Small intestine (tissue), 7 donors: ENCODE data around the gene STX17. TPM values are rescaled to one million over a fixed set of nuclear protein-coding genes. Genes with fewer than 3 reads are reported as not detected.

Experiments
- DNase-seq, 2 donors: peaks; one replicate each; pipeline versions ENCODE4 v3.0.0 to v3.0.0-alpha.2; 2013
- FAIRE-seq: peaks from 2 replicates; lab custom pipeline; 2012; peaks lifted over from hg19 to GRCh38; lab: Jason Lieb, UNC
- H3K27ac ChIP-seq, 3 donors: one replicate each; pipeline ENCODE4 v1.5.1; 2013; ENCODE audit warnings: low read length in 2 of 3, mild to moderate bottlenecking in 2 of 3, control low read depth in 1 of 3, inconsistent platforms in 1 of 3, low read depth in 1 of 3, moderate library complexity in 1 of 3
- H3K27me3 ChIP-seq, 3 donors: one replicate each; pipeline ENCODE4 v1.6.1; 2013; ENCODE audit warnings: low read length in 3 of 3, inconsistent platforms in 1 of 3; ENCODE audit not compliant: control insufficient read depth in 3 of 3, insufficient read depth in 3 of 3
- H3K36me3 ChIP-seq, 3 donors: one replicate each; pipeline ENCODE4 v1.6.1; 2013; ENCODE audit warnings: low read length in 3 of 3, inconsistent platforms in 1 of 3, low read depth in 1 of 3, mild to moderate bottlenecking in 1 of 3, moderate library complexity in 1 of 3; ENCODE audit not compliant: control insufficient read depth in 3 of 3, insufficient read depth in 2 of 3
- H3K4me1 ChIP-seq, 3 donors: one replicate each; pipeline ENCODE4 v1.6.1; 2013; ENCODE audit warnings: low read length in 2 of 3, inconsistent platforms in 1 of 3, low read depth in 1 of 3, mild to moderate bottlenecking in 1 of 3, moderate library complexity in 1 of 3; ENCODE audit not compliant: control insufficient read depth in 3 of 3, insufficient read depth in 2 of 3
- H3K4me3 ChIP-seq, 3 donors: one replicate each; pipeline ENCODE4 v1.5.1; 2013; ENCODE audit warnings: low read length in 3 of 3, control low read depth in 1 of 3, inconsistent platforms in 1 of 3, low read depth in 1 of 3, mild to moderate bottlenecking in 1 of 3, moderate library complexity in 1 of 3
- H3K9me3 ChIP-seq, 2 donors: one replicate each; pipeline ENCODE4 v1.6.1; 2013; ENCODE audit warnings: low read depth in 1 of 2, low read length in 1 of 2; ENCODE audit not compliant: control insufficient read depth in 2 of 2, insufficient read depth in 1 of 2
- WGBS, 3 donors: extraction: QIAGEN DNeasy Blood & Tissue Kit; methylation state at CpG; one replicate each; pipeline ENCODE4 v1.1.7; 2013; 5-methylcytosine and 5-hydroxymethylcytosine counted together
- polyA plus RNA-seq, 4 donors: library from polyadenylated mRNA; stranded (reverse) in 3 of 4; unstranded in 1 of 4; fragments of 200-250 nt in 3 of 4; fragments of 120-200 nt in 1 of 4; gene quantifications; one replicate each; pipeline versions ENCODE4 v1.2.1 to v1.2.3, GENCODE V29; 2013
- donor health status: healthy with polysubstance abuse.
- donor health status: control.
- donor health status: control.
- donor health status: Bipolar disorder and iron deficiency.
- donor health status: healthy.

The STX17 gene
- polyA plus RNA-seq, 4 donors: 7.2 to 33.4 (median 8.5) TPM

DNA sequence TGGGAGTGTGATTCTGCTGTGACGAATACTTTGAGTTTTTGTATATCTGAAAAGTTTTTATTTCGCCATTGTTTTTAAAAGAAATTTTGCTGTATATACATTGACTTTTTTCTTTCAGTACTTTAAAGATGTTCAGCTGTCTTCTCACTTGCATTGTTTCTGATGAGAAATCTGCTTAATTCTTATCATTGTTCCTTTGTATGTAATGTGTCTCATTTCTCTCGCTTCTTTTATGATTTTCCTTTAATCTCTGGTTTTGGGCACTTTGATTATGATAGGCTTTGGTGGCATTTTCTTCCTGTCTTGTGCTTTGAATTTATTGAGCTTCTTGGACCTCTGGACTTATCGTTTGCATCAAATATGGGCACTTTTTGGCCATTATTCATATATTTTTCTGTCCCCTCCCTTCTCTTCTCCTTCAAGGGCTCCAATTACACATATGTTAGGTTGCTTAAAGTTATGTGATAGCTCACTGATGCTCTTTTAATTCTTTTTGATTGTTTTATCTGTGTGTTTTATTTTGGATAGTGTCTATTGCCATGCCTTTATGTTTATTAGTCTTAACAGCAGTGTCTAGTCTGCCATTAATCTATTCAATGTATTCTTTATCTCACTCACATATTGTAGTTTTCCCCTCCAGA is 30.6 kb downstream of the STX17 start:
- FAIRE-seq (no peak), DNase-seq (no peak)
- no peak overlapping the region for H3K27ac ChIP-seq
- H3K27me3 ChIP-seq: no peaks in the 10 kb centered on the region
- H3K4me3 ChIP-seq: no peak overlapping the region
- WGBS, 3 donors: 95 to 98% (median 97%) methylated on average over 4 of the region's 4 CpGs
- H3K9me3 ChIP-seq: peaks cover 0 to 4% of the 10 kb centered on the region in 2 donors
- peaks cover 0 to 9% (median 0%) of the 10 kb centered on the region in 3 donors for H3K36me3 ChIP-seq
- no peaks in the 10 kb centered on the region for H3K4me1 ChIP-seq

DNA sequence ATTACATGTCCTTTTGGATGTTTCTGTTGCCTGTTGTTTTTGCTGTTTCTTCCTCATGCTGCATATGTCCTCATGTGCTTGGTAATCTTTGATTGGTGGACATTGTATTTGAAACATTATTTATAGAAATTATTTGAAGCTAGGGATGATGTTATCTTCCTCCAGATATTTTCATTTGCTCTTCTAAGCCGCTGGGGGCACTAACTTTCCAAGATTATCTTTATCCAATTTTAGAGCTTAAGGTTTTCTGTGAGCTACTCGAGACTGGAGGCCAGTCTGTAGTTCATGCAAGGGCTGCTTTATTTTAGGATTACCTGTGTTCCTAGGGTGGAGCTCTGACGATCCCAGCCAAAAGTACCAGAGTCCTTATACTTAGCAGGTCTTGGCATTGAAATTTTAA is 40.9 kb downstream of the STX17 start:
- 75 to 86% (median 80%) methylated on average over 3 of the region's 3 CpGs for WGBS, 3 donors
- Histone ChIP-seq H3K9me3 (no peaks in the 10 kb centered on the region), H3K4me1 (no peaks in the 10 kb centered on the region), H3K27ac (no peak overlapping the region), H3K27me3 (no peaks in the 10 kb centered on the region), H3K36me3 (peaks cover 0 to 5% (median 2%) of the 10 kb centered on the region in 3 donors), H3K4me3 (no peak overlapping the region)
- DNase-seq (no peak), FAIRE-seq (no peak)

DNA sequence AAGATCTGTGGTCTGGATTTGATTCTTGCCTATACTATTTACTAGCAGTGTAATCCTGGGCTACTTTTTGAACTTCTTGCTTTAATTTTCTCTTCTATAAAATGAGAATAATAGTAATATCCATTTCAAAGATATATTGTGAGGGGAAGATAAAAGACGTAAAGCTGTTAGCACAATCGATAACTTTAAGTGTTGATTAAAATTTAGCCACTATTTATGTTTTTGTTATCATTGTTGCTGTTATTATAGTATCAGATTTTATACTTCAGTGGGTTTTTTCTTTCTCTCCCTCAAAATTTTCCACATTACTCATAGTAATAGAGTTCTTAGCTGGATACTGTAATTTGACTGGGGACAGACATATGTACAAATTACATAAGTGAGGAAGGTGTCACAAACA is 42.0 kb downstream of the STX17 start:
- FAIRE-seq: no peak

DNA sequence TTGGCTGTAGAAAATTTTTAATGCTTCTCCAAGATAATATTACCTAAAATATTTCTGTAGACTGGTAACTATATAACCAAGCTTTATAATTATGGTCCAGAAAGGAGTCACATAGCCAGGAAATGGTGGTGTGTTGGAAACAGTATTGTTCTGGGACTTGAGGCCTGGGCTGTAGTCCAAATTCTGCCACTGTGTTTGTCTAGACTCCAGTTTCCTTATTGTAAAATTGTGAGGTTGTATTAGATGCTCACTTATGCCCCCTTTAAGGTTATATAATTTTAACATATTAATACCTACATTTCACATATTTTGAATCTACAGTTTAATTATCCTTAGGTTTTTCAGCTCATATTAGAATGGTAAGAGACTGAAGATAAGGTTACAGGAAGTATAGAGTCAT is 42.4 kb downstream of the STX17 start:
- Histone ChIP-seq H3K27me3 (no peaks in the 10 kb centered on the region), H3K4me3 (no peak overlapping the region), H3K4me1 (no peaks in the 10 kb centered on the region), H3K9me3 (no peaks in the 10 kb centered on the region), H3K27ac (no peak overlapping the region), H3K36me3 (peaks cover 0 to 5% (median 2%) of the 10 kb centered on the region in 3 donors)
- FAIRE-seq (no peak), DNase-seq (peak in 1 of 2 donors; percentile 3)

More for the DNA sequence above, 42.0 kb downstream of the STX17 start:
- DNase-seq: no peak
- Histone ChIP-seq H3K4me3 (no peak overlapping the region), H3K4me1 (no peaks in the 10 kb centered on the region), H3K36me3 (peaks cover 0 to 5% (median 2%) of the 10 kb centered on the region in 3 donors), H3K9me3 (no peaks in the 10 kb centered on the region), H3K27me3 (no peaks in the 10 kb centered on the region), H3K27ac (no peak overlapping the region)
- WGBS, 3 donors: 92 to 97% (median 97%) methylated on average over 2 of the region's 2 CpGs

DNA sequence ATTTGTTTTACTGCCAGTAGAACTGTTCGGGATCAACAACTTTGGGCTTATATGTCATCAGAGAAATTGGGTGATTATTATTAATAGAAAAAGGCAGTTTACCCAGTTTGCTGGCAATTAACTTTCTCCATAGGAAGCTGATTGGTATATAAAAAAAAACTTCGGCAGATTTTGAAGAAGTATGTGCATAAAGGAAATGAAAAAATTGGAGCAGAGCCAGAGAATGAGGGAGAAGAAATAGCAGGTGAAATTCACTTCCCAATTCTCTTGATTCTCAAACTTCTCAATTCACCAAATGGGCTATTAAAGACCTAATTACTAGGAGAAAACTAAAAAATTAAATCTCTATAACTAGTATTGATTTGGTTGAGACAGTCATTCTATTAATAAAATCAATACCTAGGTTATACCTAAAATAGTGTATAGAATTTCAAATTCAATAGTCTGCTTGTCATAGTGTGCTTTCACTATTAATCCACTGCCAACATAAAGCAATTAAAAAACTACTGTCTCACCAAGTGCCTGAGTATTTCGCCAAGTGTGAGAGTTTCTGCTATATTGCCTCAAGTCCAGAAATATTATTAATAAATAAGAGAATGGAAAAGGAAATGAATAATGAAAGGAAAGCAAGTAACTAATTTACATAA is 47.5 kb downstream of the STX17 start:
- no peak for DNase-seq
- Histone ChIP-seq H3K27ac (no peak overlapping the region), H3K4me1 (no peaks in the 10 kb centered on the region), H3K36me3 (peaks cover 0 to 7% (median 2%) of the 10 kb centered on the region in 3 donors), H3K27me3 (no peaks in the 10 kb centered on the region), H3K4me3 (no peak overlapping the region), H3K9me3 (no peaks in the 10 kb centered on the region)
- no peak for FAIRE-seq
- 69 to 74% (median 72%) methylated on average over 3 of the region's 3 CpGs for WGBS, 3 donors

DNA sequence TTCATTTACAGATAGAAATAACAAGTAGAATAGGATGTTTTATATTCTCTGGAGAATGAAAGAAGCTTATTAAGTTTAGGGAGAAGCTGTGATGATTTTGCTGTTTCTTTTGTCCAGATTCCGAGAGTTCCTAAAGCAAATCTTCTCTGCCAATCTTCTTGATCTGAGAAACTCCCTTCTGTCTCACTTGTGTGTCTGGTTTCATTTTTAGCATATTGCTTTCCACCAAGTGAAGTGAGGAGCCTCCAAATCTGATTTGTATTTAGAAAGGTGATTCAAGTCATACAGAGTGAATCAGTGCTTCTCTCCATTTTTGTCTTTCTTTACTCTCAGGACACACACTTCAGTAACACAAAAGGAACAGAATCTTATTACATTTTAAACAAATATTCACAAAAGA is 48.4 kb downstream of the STX17 start:
- DNase-seq (no peak), FAIRE-seq (no peak)
- no peak overlapping the region for H3K4me3 ChIP-seq
- peaks cover 2 to 7% (median 4%) of the 10 kb centered on the region in 3 donors for H3K36me3 ChIP-seq
- H3K9me3 ChIP-seq: no peaks in the 10 kb centered on the region
- WGBS, 3 donors: 80 to 96% (median 81%) methylated on average over 1 of the region's 1 CpG
- no peaks in the 10 kb centered on the region for H3K4me1 ChIP-seq
- no peaks in the 10 kb centered on the region for H3K27me3 ChIP-seq
- no peak overlapping the region for H3K27ac ChIP-seq

DNA sequence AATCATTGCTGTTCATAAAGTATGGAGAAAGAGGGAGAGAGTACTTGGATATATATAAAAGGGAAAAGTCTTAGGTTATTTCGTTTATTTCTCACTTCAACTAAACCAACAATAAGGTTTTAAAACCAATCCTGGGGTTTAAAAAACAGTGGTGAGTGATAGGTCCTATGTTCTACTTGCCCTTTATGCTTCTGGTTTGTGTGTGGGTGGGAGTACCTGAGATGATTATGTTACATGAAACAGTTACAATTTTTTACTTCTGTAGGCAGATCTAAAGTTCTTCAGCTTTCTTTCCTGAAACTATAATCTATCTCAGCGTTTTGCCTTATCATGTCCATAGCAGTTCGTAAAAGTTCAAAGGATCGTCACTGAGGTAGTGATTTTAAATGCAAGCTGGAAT is 49.2 kb downstream of the STX17 start:
- 77 to 86% (median 79%) methylated on average over 4 of the region's 4 CpGs for WGBS, 3 donors
- no peak for DNase-seq

DNA sequence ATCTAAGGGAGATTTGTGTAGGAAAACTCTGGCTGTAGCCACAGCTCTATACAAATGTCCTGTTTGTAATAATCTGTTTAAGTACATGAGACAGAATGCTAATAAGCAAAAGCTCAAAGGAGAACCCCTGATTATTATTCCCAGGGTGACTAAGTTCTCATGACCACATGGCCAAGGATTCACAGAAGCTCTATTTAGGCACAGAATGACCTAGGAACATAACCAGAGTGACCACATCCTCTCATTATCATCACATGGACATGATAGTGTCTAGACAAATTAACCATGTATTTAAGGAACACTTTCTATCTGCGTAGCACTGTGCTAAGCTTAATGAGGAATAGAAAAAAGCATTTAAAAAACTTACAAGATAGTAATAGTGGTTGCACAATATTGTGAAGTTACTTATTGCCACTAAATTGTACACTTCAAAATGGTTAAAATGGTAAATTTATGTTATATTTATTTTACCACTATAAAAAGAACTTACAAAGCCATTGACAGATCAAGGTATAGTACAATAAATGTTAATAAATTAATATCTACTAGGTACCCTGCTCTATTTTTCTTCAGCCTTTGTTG is 56.3 kb downstream of the STX17 start:
- DNase-seq (no peak), FAIRE-seq (no peak)
- no peaks in the 10 kb centered on the region for H3K9me3 ChIP-seq
- H3K4me3 ChIP-seq: no peak overlapping the region
- H3K4me1 ChIP-seq: no peaks in the 10 kb centered on the region
- no peak overlapping the region for H3K27ac ChIP-seq
- no peaks in the 10 kb centered on the region for H3K27me3 ChIP-seq
- WGBS, 3 donors: 90 to 97% (median 90%) methylated on average over 1 of the region's 1 CpG
- H3K36me3 ChIP-seq: peaks cover 2 to 10% (median 5%) of the 10 kb centered on the region in 3 donors

More for the DNA sequence above, 49.2 kb downstream of the STX17 start:
- H3K27me3 ChIP-seq: no peaks in the 10 kb centered on the region
- no peaks in the 10 kb centered on the region for H3K9me3 ChIP-seq
- H3K36me3 ChIP-seq: peaks cover 2 to 7% (median 7%) of the 10 kb centered on the region in 3 donors
- no peak for FAIRE-seq
- no peak overlapping the region for H3K4me3 ChIP-seq
- no peak overlapping the region for H3K27ac ChIP-seq
- H3K4me1 ChIP-seq: no peaks in the 10 kb centered on the region
